NCI-H187 (cell line): ENCODE measurements around the gene KIF1A.

ENCODE experiments used
- DNase-seq, 2 experiments: peaks; one replicate each; lab custom pipeline; 2025; lab: John Stamatoyannopoulos, UW

KIF1A gene

GRCh38 chr2:240719676-240720545 lies 100.1 kb downstream of the KIF1A start:
- DNase-seq = no peak

- DNase-seq = no peak
These were observed 101.0 kb downstream of the KIF1A start for GRCh38 chr2:240718896-240719490.

- DNase-seq = no peak
These were observed 102.1 kb downstream of the KIF1A start for GRCh38 chr2:240717681-240718581.

GRCh38 chr2:240717181-240717641 lies 102.8 kb downstream of the KIF1A start:
- DNase-seq = no peak

GRCh38 chr2:240716130-240716798 lies 103.8 kb downstream of the KIF1A start:
- DNase-seq = no peak

- no peak for DNase-seq
These were observed 105.0 kb downstream of the KIF1A start for GRCh38 chr2:240714747-240715725.

- no peak for DNase-seq
These were observed 105.9 kb downstream of the KIF1A start for GRCh38 chr2:240713928-240714746.

DNA sequence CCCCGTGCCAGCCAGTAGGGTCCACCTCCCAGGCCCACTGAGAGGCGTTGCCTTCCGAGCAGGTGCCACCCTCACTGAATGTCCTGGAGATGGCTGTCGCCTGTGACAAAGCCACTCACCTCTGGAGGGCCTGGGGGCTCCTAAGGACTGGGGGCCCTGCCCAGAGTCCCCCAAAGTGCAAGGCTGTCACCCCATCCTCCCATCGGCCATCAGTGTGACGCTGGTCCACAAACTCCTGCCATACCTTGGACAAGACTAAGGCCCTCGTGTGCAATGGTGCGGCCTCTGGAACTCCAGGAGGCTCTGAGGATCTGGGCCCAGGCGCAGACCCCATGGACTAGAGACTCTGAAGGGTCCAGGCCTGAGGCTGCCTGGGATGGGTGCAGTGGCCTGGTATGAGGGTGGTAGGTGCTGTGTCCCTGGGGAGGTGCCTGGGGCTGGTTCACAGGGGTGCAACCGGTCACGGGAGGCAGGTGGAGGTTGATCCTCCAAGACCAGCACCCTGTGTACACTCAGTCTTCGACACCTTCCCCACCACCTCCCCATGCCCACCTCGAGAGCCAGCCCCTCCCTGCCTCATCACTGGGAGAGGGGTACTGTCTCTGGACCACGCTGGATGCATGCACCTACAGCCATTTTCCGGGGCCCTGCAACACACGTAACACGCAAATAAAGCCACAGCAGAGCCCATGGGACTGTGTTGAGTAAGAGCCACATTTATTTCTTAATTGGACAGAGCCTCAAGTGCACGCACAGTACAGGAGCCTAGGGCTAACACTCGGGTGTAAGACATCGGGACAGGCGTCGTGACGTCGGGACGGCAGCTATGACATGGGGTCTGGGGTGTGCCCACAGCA lies 106.7 kb downstream of the KIF1A start:
- DNase-seq = no peak

DNA sequence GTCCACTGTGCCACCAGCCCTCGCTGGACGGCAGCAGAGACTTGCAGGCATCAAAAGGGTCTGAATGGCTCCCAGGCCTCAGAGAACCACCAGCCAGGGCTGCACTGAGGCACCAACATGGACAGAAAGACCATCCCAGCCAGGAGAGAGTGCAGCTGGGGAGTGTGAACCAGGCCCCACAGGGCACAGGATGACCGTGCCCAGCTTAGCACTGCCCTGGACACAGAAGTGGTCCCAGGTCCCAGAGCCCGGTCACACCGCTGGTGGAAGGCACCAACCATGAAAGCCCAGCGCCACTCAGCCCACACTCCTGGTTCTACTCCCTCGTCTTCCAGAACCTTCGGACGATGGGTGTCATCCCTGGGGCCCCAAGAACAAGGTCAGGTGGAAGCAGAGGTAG lies 107.9 kb downstream of the KIF1A start:
- DNase-seq = no peak

DNA sequence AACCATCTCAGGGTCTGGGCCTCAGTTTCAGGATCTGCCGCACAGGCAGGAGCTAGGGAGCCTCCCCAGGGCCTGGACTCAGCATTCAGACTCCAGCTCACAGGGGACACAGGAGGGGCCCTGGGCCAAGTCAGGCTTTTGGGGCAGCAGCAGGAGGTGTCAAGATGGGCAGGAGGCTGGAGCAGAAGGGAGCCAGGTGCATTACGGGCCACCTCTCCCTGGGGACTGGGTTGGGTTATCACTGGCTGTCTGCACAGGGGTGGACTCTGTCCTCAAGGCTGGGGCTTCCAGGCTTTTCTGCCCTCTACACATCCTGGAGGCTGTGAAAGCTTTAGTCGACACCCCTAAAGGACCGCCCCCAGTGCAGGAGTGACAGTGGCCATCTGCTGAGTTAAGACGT lies 108.3 kb downstream of the KIF1A start:
- no peak for DNase-seq

DNA sequence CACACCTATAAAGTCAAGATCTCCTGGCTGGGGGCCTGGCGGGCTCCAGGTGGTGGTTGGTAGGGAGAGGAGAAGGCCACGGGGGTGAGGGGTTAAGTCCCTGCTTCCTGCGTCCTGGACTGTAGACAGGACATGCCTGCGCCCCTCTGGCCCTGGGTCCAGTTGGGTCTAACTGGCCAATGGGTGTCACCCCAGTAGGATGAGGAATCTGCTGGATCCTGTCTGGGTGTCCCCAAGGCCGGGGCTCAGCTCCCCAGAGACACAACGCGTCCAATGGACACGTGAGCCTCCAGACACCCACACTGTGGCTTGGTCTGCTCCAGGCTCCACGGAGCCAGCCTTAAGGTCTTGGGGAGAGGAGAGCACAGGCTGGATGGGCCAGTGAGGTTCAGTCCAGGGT lies 108.7 kb downstream of the KIF1A start:
- no peak for DNase-seq

DNA sequence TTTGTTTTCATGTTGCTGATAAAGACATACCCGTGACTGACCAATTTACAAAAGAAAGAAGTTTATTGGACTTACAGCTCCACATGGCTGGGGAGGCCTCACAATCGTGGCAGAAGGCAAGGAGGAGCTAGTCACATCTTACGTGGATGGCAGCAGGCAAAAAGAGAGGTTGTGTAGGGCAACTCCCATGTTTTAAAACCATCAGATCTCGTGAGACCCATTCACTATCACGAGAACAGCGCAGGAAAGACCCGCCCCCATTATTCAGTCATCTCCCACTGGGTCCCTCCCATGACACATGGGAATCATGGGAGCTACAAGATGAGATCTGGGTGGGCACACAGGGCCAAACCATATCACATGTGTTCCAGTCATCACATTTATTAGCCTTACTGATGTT lies 111.6 kb downstream of the KIF1A start:
- DNase-seq = no peak

DNA sequence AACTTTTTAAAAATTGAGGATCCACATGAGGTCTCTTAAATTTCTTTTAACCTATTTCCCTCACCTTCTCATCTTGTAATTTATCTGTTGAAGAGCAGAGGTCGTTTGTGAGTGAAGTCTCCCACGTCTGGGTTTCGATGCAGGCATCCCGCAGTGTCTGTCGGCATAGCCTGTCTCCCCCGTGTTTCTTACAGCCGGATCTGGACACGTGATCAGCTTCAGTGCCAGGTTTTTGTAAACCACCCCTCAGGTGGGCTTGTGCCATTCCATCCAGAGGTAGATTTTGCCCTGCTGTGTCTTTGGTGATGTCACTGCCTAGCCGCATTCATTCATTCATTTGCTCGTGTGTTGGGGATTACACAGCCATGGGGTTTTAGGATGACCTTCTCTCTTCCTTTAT lies 112.2 kb downstream of the KIF1A start:
- DNase-seq = no peak

GRCh38 chr2:240707043-240707756 lies 112.8 kb downstream of the KIF1A start:
- DNase-seq = no peak

DNA sequence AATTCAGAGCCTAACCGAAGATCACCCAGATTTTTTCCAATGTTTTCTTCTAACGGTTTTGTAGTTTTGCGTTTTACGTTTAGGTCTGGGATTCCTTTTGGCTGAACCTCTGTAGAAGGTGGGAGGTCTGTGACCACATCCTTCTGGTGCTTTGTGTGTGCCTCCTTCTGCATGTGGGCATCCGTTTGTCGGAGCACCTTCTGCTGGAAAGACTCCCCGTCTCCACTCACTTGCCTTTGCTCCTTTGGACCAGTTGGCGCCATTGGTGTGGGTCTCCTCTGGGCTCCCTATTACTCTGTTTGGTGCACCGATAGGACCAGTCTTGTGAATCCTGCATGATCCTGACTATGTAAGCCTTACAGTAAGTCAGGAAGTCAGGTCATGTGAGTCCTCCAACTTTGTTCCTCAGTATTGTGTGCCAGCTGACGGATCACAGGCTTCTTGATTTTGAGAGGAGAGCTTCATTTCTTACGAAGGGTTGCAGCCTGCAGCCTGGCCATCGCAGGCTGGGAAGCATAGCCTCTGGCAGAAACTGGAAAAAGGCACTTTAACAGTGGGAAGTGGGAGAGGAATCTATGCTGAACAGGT lies 114.7 kb downstream of the KIF1A start:
- no peak for DNase-seq

DNA sequence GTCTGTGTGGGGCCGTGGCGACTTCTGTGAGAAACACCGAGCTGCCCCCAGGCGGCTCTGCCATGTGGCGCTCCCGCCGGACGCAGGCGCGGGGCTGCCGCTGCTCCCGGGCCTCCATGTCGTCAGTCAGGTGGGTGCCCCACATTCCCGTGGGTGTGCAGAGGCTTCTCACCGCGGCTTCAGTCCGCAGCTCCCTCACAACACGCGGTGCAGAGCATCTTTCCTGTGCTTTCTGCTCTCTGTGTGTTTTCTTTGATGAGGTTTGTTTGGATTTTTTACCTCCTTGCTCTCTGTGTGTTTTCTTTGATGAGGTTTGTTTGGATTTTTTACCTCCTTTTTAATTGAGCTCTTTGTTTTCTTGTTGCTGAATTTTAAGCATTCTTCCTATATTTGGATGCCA lies 115.4 kb downstream of the KIF1A start:
- DNase-seq = no peak

GRCh38 chr2:240703417-240704341 lies 116.3 kb downstream of the KIF1A start:
- DNase-seq = no peak
